HG02678 (cell line): ENCODE results near the gene TPSB2.
"Not testable (repeated sequence)": the region's sequence is repeated elsewhere in the genome, so short reads cannot be mapped to it uniquely, and the experiment has no call there.

Experiments
- ATAC-seq: cut with Tn5 transposase; IDR thresholded peaks from one replicate; pipeline ENCODE4 v1.9.1; 2021; ENCODE audit warnings: mild to moderate bottlenecking, moderate library complexity; ENCODE audit not compliant: unreplicated experiment

TPSB2 gene

DNA sequence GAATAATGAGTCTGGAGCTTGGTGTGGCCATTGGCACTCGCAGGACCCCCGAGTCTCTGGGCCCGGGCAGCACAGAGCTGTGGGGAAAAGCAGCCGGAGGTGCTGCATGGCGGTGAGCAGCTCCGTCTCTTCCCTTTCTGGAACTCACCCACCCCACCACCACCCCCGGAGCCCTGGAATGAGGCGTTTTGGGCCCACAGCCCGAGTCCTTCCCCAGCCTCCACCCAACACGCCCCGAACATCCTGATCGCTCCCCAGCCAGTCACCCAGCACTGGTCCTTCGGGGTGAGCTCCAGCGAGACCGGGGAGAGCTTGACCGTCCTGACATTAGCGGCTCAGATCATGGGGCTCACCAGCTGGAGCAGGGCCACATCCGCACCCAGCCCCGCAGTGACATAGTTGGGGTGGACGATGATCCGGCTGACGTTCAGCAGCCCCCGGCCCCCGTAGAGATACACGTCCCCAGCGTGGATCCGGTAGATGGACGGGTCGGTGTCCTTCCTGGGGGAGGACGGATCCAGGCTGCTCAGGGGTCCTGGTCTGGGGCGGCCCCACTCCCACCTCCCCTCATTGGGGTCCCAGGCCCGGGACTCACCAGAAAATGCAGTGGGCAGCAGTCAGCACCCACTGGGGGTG, 32.3 kb upstream of the TPSB2 start:
- no peak for ATAC-seq

DNA sequence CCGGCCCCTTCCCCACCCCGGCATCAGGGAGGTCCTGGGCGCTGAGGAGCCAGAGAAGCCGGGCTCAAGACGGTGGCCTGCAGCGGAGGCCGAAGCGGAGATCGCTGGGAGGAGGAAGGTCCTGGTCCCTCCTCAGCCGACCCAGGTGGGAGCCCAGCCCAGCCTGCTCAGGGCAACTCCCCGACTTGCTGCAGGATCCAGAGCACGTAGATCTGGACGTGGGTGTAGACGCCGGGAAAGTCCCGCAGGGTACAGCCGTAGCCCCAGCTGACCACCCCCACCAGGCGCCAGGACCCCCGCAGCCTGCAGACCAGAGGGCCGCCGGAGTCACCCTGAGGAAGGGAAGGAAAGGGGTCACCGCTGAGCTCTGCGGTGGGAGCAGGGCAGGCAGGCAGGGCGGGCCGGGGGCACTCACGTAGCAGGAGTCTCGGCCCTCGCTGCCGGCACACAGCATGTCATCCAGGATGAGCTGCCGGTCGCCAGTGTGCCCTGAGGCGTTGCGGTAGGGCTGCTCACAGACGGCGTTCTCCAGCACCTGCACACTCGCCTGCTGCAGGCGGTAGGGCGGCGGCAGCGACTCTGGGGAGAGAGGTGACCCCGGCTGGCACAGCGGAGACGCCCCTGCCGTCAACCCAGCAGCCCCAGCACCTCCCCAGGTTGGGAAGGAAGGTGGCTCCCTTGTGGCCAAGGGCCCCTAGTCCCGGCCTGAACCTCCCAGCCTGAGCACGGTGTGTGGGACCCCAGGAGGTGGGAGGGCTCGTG, 31.3 kb upstream of the TPSB2 start:
- no peak for ATAC-seq

DNA sequence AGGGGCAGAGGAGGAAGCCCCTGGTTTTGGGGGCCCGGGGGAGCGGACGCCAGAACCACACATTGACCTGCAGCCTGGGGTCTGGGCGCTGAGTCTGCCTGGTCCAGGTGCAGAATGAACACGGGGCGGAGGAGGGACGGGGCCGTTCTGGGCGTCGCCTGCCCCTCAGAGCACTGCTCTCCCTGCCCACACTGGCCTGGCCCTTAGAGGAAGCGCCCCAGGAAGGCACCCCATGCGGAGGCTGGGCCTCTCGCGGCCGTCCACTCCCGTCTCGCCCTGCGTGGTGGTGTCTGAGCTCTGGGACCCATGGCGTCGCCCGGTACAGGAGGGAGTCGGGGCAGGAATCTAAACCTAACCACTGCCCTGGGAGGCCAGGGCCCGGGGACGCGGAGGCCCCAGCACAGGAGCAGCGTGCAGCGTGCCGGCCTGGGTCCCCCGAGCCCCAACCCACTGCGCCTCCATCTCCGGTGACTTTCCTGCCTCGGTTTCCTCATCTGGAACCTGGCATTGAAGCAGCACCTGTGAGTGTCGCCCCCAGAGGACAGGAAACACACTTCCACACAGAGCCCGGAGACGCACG, 30.2 kb upstream of the TPSB2 start:
- ATAC-seq: no peak

DNA sequence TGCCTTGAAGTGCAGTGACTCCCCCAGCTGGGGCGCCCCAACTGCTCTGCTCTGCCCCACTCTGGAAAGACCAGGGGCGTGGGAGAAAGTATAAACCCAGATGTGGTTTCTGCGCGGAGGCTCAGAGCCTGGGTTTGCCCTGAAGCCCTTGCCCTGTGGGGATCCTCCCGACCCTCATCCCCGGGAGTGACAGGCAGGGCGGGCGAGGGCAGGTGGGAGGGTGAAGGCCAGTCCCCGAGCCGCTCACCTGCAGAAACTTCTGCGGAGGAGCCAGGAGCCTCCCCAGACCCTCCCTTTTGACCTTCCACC, 29.7 kb upstream of the TPSB2 start:
- ATAC-seq: no peak

DNA sequence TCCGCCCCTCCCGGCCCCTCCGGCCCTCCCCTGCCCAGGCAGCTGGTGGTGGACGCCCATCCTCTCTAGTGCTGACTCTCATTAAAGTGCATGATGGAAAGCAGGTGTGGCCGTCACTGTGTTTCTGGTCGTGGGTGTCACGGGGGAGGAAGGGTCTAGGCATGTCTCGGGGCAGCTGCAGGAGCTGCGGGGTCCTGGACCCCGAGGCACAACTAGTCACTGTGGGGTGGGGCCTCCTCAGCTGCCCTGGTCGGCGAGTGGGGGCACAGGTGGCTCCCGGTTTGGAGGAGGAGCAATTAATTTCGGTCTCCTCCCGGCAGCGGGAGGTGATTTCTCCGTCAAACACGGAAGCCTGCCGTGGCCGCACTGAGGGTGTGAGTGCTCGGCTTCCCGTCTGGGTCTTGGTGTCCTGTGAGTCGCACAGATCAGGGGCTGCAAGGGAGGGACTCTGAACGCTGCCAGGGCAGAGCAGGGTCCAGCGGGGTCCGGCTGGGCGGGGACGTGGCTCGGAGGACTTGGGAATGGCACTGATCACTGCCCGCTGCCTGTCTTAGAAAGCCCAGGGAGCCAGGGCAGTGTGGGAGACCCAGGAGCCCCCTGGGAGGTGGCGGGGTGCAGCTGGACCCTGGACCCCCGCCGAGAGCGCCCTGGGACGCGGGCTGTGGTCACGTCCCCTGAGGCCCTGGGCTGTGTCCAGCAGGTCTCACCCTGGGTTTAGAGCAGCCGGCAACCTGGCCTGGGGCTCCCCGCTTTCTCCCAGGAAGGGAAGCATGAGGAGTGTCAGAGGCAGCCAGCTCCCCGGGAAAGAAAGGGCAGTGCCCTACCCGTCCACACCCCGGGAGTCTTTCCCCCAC, 29.1 kb upstream of the TPSB2 start:
- no peak for ATAC-seq

DNA sequence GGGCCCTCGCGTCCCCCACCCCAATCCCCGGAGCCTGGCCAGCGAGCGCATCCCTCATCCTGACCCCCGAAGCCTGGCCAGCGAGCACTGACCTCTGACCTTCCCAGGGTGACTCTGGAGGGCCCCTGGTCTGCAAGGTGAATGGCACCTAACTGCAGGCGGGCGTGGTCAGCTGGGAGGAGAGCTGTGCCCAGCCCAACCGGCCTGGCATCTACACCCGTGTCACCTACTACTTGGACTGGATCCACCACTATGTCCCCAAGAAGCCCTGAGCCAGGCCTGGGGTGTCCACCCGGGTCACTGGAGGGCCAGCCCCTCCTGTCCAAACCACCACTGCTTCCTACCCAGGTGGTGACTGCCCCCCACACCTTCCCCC, 28.2 kb upstream of the TPSB2 start:
- no peak for ATAC-seq

DNA sequence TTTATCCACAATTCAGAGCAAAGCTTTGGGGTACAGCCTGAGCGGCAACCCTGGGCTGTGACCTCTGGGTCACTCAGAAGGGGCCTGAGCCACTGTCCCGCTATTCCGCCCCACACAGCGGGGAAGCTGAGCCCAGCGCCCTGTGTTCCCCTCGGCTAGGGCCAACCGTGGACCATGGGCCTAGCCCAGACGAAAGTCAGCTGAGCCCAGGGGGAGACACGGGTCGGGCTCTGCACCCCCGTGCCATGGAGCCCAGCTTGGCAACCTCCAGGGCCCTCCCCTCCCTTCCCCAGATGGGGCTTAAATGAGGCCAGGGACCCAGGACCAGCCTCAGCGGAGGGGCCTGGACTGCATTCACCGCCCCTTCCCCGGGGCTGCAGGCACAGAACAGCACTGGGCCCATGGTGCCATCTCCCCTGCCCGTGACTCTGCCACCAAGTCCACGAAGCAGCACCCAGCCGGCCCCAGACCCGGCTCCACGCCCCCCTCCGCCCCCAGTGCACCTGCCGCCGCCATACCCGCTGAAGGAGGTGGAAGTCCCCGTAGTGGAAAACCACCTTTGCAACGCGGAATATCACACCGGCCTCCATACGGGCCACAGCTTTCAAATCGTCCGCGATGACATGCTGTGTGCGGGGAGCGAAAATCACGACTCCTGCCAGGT, 27.7 kb upstream of the TPSB2 start:
- no peak for ATAC-seq

DNA sequence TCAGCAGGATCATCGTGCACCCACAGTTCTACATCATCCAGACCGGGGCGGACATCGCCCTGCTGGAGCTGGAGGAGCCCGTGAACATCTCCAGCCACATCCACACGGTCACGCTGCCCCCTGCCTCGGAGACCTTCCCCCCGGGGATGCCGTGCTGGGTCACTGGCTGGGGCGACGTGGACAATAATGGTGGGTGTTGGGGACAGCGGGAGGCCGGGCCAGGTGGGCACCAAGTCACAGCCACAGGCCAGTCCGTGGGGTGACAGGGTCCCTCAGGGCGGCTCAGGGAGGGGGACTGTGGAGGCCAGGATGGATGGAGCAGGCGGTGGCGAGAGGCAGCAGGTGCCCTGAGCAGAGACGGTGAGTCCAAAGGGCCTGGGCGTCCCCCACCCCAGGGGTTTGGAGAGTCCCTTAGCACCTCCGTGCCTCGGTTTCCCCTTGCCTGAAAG, 26.9 kb upstream of the TPSB2 start:
- ATAC-seq: no peak

DNA sequence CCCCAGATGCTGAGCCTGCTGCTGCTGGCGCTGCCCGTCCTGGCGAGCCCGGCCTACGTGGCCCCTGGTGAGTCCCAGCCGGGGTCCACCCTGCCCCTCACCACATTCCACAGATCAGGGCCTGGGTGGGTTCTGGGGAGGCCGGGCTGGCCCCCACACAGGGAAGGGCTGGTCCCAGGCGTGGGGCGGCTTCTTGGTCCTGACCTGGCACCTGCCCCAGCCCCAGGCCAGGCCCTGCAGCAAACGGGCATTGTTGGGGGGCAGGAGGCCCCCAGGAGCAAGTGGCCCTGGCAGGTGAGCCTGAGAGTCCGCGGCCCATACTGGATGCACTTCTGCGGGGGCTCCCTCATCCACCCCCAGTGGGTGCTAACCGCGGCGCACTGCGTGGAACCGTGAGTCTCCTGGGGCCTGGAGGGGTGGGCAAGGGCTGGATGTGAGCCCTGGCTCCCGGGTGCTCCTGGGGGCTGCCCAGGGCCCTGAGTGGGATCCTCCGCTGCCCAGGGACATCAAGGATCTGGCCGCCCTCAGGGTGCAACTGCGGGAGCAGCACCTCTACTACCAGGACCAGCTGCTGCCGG, 26.4 kb upstream of the TPSB2 start:
- ATAC-seq: not testable (repeated sequence)

DNA sequence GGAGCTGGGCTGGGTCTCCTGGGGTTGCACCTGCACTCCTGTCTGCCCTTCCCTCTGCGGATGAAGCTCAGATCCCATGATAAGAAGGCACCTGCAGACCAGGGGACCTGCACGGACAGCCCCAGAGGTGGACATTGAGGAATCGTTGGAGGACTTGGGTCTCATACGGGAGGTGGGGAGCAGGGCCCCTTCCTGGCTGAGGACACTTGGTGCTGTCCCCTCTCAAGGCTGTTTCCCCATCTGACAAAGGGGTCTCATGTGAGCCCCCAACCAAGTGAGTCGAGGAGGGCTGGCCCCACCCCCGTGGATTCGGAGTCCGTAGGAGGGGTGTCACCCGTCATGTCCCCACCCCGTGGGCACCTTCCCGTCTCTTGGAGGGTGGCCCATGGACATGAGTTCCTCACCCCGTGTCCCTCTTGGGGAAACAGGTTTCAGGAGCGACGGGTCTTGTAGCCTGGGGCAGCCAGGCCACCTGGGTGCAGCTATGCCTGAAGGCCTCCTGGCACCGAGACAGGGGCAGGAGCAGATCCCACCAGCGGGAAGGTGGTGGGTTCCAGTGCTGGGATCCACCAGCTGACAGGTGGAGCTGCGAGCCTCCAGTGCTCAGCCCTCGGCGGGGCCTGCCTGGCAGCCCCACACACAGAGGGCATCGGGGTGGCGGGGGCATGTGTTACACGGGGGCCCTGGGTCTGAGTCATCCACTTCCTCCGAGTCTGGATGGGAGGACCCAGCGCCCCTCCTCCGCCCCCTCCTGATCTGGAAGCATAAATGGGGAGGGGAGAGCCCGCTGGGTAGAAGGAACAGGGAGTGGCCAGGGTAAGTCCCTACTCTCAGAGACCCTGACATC, 25.5 kb upstream of the TPSB2 start, which contains the start of gene TPSD1:
Gene TPSD1, plus strand, starts transcription at position 794 of the 847 bp plus-strand sequence. CDS start 212 bp downstream, outside the sequence.
- not testable (repeated sequence) for ATAC-seq

DNA sequence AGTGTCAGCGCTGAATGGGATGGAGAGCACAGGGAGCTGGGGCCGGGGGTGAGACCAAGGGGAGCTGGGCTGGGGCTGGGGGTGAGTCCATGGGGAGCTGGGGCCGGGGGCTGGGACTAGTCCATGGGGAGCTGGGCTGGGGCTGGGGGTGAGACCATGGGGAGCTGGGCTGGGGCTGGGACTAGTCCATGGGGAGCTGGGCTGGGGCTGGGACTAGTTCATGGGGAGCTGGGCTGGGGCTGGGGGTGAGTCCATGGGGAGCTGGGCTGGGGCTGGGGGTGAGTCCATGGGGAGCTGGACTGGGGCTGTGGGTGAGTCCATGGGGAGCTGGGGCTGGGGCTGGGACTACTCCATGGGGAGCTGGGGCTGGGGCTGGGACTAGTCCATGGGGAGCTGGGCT, 24.8 kb upstream of the TPSB2 start:
- ATAC-seq: not testable (repeated sequence)

DNA sequence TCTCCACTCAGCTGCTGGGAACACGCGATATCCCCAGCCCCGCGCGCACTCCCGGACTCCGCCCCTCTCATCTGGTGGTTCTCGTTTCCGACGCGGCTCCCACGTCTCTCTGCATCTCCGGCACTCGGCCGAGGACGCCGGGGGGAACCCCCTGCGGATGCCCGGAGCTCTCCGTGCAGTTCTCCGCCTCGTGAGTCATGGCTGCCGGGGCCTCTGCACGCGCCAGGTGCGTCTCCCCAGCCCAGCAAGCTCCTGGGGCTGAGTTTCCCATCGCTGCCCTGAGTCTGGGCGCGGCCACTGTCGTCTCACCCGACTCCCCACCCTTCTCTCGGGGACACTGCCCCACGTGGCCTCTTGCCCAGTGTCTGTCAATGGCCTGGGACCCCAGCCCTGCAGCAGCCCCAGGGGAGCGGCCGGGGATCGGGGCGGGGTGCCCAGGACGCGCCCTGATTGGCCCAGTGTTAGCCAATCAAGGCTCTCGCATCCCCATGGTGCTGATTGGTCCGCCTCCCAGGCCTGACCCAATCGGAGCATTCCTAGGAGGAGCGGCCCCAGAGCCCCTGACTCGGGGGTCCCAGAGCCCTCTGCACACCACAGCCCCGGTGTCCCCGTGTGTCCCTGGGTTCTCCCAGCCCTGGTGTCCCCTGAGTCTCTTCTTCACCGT, 23.8 kb upstream of the TPSB2 start:
- ATAC-seq: not testable (repeated sequence)

DNA sequence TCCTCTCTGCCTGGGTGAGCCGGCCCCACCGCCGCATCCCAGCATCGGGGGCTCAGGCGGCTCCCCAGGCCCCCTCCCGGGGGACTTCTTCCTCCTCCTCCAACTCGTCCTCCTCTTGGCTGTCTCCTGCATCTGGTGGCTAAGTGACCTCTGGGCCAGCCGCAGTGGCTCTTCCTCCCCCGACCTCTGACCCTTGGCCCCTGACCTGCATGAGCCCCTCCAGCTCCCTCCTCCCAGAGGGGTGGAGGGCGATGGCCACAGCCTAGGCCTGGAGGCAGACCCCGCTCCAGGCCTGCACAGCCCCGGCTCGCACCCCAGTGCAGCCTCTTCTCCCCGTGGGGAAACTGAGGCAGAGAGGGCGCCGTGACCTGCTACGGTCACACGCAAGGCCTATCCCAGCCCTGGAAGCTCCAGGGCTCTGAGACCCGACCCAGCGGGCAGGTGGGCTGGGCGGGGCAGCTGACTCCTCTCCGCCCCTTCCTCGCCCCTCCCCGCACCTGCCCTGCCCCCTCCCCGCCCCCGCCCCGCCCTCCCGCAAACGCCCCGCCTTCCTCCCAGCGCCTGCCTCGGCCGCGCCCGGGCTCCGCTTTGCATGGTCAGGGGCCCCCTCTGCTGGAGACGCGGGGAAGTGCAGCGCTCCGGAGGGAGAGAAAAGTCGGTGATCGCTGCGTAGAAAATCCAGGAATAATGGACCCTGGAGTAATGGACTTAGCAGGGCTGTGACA, 19.2 kb upstream of the TPSB2 start:
- ATAC-seq: not testable (repeated sequence)

DNA sequence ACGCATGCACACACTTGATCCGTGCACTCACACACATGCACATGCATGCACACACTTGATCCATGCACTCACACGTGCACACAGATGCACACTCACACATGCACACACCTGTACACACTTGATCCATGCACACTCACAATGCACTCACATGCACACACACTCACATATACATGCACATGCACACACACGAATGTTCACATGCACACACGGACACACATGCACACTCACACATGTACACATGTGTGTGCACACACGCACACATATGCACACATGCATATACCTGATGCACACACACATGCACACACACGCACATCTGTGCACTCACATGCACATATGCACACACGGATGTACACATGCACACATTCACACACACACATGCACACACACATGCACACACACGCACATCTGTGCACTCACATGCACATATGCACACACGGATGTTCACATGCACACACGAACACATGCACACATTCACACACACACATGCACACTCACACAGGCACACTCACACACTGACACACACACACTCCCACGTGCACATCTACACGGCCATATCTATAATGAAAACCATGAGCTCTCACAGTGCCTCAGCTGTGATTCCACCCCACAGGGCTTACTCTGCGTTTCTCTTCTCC, 18.0 kb upstream of the TPSB2 start:
- ATAC-seq: not testable (repeated sequence)

DNA sequence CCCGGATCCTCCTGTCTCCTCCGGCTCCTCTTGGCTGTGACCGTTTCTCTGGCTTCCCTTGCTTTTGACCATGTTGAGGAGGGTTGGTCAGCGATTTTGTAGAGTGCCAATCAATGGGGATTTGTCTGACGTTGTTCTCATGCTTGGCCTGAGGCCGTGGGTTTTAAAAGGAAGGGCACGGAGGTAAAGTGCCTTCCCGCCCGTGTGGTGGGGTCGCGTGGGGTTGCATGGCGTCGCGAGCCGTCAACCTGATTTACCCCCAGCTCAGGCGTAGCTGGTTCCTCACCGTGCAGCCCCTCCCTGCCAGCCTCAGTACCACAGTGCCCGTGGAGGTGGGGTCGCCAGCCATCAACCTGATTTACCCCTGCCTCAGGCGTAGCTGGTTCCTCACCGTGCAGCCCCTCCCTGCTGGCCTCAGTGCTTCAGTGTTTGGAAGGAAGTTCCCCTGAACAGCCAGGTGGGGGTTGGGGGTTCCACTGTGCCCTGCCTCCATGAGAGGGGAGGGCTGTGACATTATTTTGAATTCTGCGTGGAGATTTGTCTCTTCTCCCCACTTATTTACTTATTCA, 15.6 kb upstream of the TPSB2 start:
- ATAC-seq: no peak

DNA sequence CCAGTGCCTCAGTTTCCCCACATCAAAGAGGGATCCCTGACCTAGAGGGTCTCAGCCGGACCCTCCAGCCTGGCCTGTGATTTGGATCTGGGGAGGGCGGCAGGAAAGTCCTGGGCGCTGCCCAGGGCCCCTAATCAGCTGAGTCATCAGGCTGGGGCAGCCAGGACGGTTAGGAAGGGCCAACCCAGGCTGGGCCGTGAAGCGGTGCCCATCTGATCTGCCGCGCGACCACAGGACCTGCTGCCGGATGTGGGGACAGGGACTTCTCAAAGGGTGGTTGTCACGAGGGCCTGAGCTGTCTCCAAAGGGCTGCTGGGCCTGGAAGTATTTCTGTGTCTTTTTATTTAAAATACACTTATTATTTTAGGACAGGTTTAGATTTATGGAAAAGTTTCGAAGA, 14.9 kb upstream of the TPSB2 start:
- no peak for ATAC-seq
